SJSA1 (cell line): ENCODE data around the gene SMIM3. TPM values are rescaled to one million over a fixed set of nuclear protein-coding genes. Genes with fewer than 3 reads are reported as not detected.
A peak's percentile ranks its signal among the peaks of the same experiment; 100 is the strongest.

Experiments
- DNase-seq, 2 experiments: peaks; one replicate each; pipeline ENCODE4 v3.0.0-alpha.2; 2015 to 2020; ENCODE audit warnings: low spot score in 2 of 2, low read depth in 1 of 2
- H3K27ac ChIP-seq: fragments of 250-450 bp; sonication (Bioruptor Pico); 2 replicates; pipeline ENCODE4 v1.5.1; 2020; ENCODE audit warnings: mild to moderate bottlenecking, moderate library complexity
- H3K27me3 ChIP-seq: fragments of 250-450 bp; sonication (Bioruptor Pico); replicated peaks from 2 replicates; pipeline ENCODE4 v1.5.1; 2020; ENCODE audit warnings: mild to moderate bottlenecking, moderate library complexity
- H3K36me3 ChIP-seq: fragments of 250-450 bp; sonication (Bioruptor Pico); 2 replicates; pipeline ENCODE4 v1.5.1; 2020; ENCODE audit warnings: mild to moderate bottlenecking
- H3K4me1 ChIP-seq: fragments of 250-450 bp; sonication (Bioruptor Pico); replicated peaks from 2 replicates; pipeline ENCODE4 v1.6.1; 2021; ENCODE audit warnings: mild to moderate bottlenecking
- H3K4me3 ChIP-seq: fragments of 250-450 bp; sonication (Bioruptor Pico); 2 replicates; pipeline ENCODE4 v1.5.1; 2020; ENCODE audit warnings: mild to moderate bottlenecking
- H3K9me3 ChIP-seq: fragments of 250-450 bp; sonication (Bioruptor Pico); replicated peaks from 2 replicates; pipeline ENCODE4 v1.5.1; 2020; ENCODE audit warnings: mild to moderate bottlenecking
- total RNA-seq: library from RNA; depleted of rRNA; stranded (reverse); fragments of >200 nt; shearing (Covaris generic); gene quantifications from 2 replicates; pipeline ENCODE4 v1.2.3, GENCODE V29; 2014

SMIM3 gene
- total RNA-seq, 1 experiment from 2014 or later, result 9.7 TPM

GRCh38 chr5:150757087-150757649 lies 21.4 kb upstream of the SMIM3 start:
- no peaks in the 10 kb centered on the region for H3K27me3 ChIP-seq
- H3K36me3 ChIP-seq, result peaks cover 40% of the 10 kb centered on the region
- no peak overlapping the region; the same call in 1 of the 2 replicates for H3K4me3 ChIP-seq
- DNase-seq, result no peak
- H3K9me3 ChIP-seq, result no peaks in the 10 kb centered on the region
- no peak overlapping the region; the same call in 1 of the 2 replicates for H3K27ac ChIP-seq
- H3K4me1 ChIP-seq, result peaks cover 10% of the 10 kb centered on the region

GRCh38 chr5:150758203-150758530 lies 20.4 kb upstream of the SMIM3 start:
- Histone ChIP-seq H3K36me3 (peaks cover 30% of the 10 kb centered on the region), H3K9me3 (no peaks in the 10 kb centered on the region), H3K4me1 (peaks cover 10% of the 10 kb centered on the region), H3K4me3 (peak overlapping the region; percentile 59), H3K27me3 (no peaks in the 10 kb centered on the region), H3K27ac (peak overlapping the region; percentile 87)
- DNase-seq, result no peak

GRCh38 chr5:150758531-150759333 lies 19.8 kb upstream of the SMIM3 start, which contains the start of gene DCTN4:
TSS of gene DCTN4 (minus strand) at chr5:150759017. CDS start at chr5:150758993, 24 bp downstream.
- peaks cover 25% of the 10 kb centered on the region for H3K36me3 ChIP-seq
- no peaks in the 10 kb centered on the region for H3K27me3 ChIP-seq
- no peaks in the 10 kb centered on the region for H3K9me3 ChIP-seq
- peak within 1 kb of the TSS; percentile 59 for H3K4me3 ChIP-seq
- peaks cover 10% of the 10 kb centered on the region for H3K4me1 ChIP-seq
- peak; percentile 98 to 100 for DNase-seq
- H3K27ac ChIP-seq, result peak within 1 kb of the TSS; percentile 87

GRCh38 chr5:150759334-150759583 lies 19.3 kb upstream of the SMIM3 start:
- H3K9me3 ChIP-seq, result no peaks in the 10 kb centered on the region
- peak overlapping the region; percentile 87 for H3K27ac ChIP-seq
- no peak for DNase-seq
- no peaks in the 10 kb centered on the region for H3K27me3 ChIP-seq
- H3K36me3 ChIP-seq, result peaks cover 20% of the 10 kb centered on the region
- peak overlapping the region; percentile 59 for H3K4me3 ChIP-seq
- peaks cover 10% of the 10 kb centered on the region for H3K4me1 ChIP-seq

- Histone ChIP-seq H3K4me1 (peaks cover 8% of the 10 kb centered on the region), H3K9me3 (no peaks in the 10 kb centered on the region), H3K36me3 (peaks cover 6% of the 10 kb centered on the region; the same call in 1 of the 2 replicates), H3K27ac (no peak overlapping the region), H3K4me3 (no peak overlapping the region), H3K27me3 (no peaks in the 10 kb centered on the region)
- DNase-seq, result no peak
These were observed 16.3 kb upstream of the SMIM3 start for GRCh38 chr5:150762211-150762610.

GRCh38 chr5:150763023-150763769 lies 15.4 kb upstream of the SMIM3 start:
- Histone ChIP-seq H3K36me3 (peaks cover under 1% of the 10 kb centered on the region; the same call in 1 of the 2 replicates), H3K4me1 (peaks cover 5% of the 10 kb centered on the region), H3K4me3 (no peak overlapping the region), H3K27ac (no peak overlapping the region), H3K27me3 (no peaks in the 10 kb centered on the region; the same call in 1 of the 2 replicates), H3K9me3 (no peaks in the 10 kb centered on the region)
- DNase-seq, result no peak

GRCh38 chr5:150764530-150764929 lies 14.0 kb upstream of the SMIM3 start:
- Histone ChIP-seq H3K27ac (no peak overlapping the region), H3K4me3 (no peak overlapping the region), H3K4me1 (no peaks in the 10 kb centered on the region), H3K9me3 (no peaks in the 10 kb centered on the region), H3K27me3 (no peaks in the 10 kb centered on the region; the same call in 1 of the 2 replicates), H3K36me3 (no peaks in the 10 kb centered on the region)
- DNase-seq, result no peak

GRCh38 chr5:150765011-150765798 lies 13.4 kb upstream of the SMIM3 start:
- no peaks in the 10 kb centered on the region for H3K4me1 ChIP-seq
- H3K27ac ChIP-seq, result no peak overlapping the region
- H3K36me3 ChIP-seq, result no peaks in the 10 kb centered on the region
- H3K4me3 ChIP-seq, result no peak overlapping the region
- no peak for DNase-seq
- H3K9me3 ChIP-seq, result no peaks in the 10 kb centered on the region
- H3K27me3 ChIP-seq, result no peaks in the 10 kb centered on the region; the same call in 1 of the 2 replicates

GRCh38 chr5:150765799-150766169 lies 12.8 kb upstream of the SMIM3 start:
- Histone ChIP-seq H3K27ac (no peak overlapping the region), H3K9me3 (no peaks in the 10 kb centered on the region), H3K36me3 (no peaks in the 10 kb centered on the region), H3K27me3 (no peaks in the 10 kb centered on the region; the same call in 1 of the 2 replicates), H3K4me3 (no peak overlapping the region), H3K4me1 (no peaks in the 10 kb centered on the region)
- DNase-seq, result no peak

GRCh38 chr5:150766251-150766650 lies 12.3 kb upstream of the SMIM3 start:
- Histone ChIP-seq H3K4me1 (no peaks in the 10 kb centered on the region), H3K36me3 (no peaks in the 10 kb centered on the region), H3K4me3 (no peak overlapping the region), H3K9me3 (no peaks in the 10 kb centered on the region), H3K27me3 (no peaks in the 10 kb centered on the region; the same call in 1 of the 2 replicates), H3K27ac (no peak overlapping the region)
- DNase-seq, result no peak

- Histone ChIP-seq H3K4me1 (peaks cover 11% of the 10 kb centered on the region), H3K36me3 (no peaks in the 10 kb centered on the region), H3K27me3 (no peaks in the 10 kb centered on the region; the same call in 1 of the 2 replicates), H3K9me3 (no peaks in the 10 kb centered on the region), H3K4me3 (no peak overlapping the region), H3K27ac (no peak overlapping the region)
- no peak for DNase-seq
These were observed 7.3 kb upstream of the SMIM3 start for GRCh38 chr5:150771034-150771795.

GRCh38 chr5:150774145-150774544 lies 4.4 kb upstream of the SMIM3 start:
- no peak overlapping the region for H3K27ac ChIP-seq
- no peak overlapping the region for H3K4me3 ChIP-seq
- DNase-seq, result peak in 1 of 2 experiments; percentile 59
- no peaks in the 10 kb centered on the region for H3K36me3 ChIP-seq
- H3K27me3 ChIP-seq, result no peaks in the 10 kb centered on the region
- no peaks in the 10 kb centered on the region for H3K9me3 ChIP-seq
- H3K4me1 ChIP-seq, result peaks cover 23% of the 10 kb centered on the region

- DNase-seq, result no peak
- no peak overlapping the region for H3K27ac ChIP-seq
These were observed 872 bp upstream of the SMIM3 start for GRCh38 chr5:150777685-150778084.

More at GRCh38 chr5:150777685-150778084, 872 bp upstream of the SMIM3 start:
- no peak overlapping the region for H3K4me3 ChIP-seq
- no peaks in the 10 kb centered on the region for H3K36me3 ChIP-seq
- H3K9me3 ChIP-seq, result no peaks in the 10 kb centered on the region
- H3K4me1 ChIP-seq, result peaks cover 26% of the 10 kb centered on the region
- H3K27me3 ChIP-seq, result no peaks in the 10 kb centered on the region
